Thyroid gland (tissue), 4 donors: ENCODE results near the gene DPYD. TPM values are rescaled to one million over a fixed set of nuclear protein-coding genes. Genes with fewer than 3 reads are reported as not detected.

Experiments
- DNase-seq, 2 donors: peaks; one replicate each; pipeline ENCODE4 v3.0.0-alpha.2; 2019
- H3K27ac ChIP-seq, 3 donors: fragments of 200-600 bp; sonication (generic); 1 replicate in 2 of 3; 2 replicates in 1 of 3; pipeline ENCODE4 v1.5.1; 2016 to 2019; ENCODE audit warnings: mild to moderate bottlenecking in 1 of 3, moderate library complexity in 1 of 3
- H3K27me3 ChIP-seq: fragments of 200-600 bp; sonication (generic); one replicate; pipeline ENCODE4 v1.5.1; 2019
- H3K36me3 ChIP-seq, 2 donors: fragments of 200-600 bp; sonication (generic); one replicate each; pipeline ENCODE4 v1.5.1; 2016 to 2019
- H3K4me1 ChIP-seq, 2 donors: fragments of 200-600 bp; sonication (generic); one replicate each; pipeline ENCODE4 v1.5.1; 2017 to 2019
- H3K4me3 ChIP-seq, 3 donors: fragments of 200-600 bp; sonication (generic); replicated peaks in 1 of 3; 1 replicate in 2 of 3; 2 replicates in 1 of 3; pipeline ENCODE4 v1.5.1; 2016; ENCODE audit warnings: mild to moderate bottlenecking in 1 of 3
- H3K9me3 ChIP-seq: fragments of 200-600 bp; sonication (generic); one replicate; pipeline ENCODE4 v1.5.1; 2017
- POLR2A ChIP-seq, 2 donors: fragments of 450-650 bp; IDR thresholded peaks; one replicate each; pipeline ENCODE4 v1.6.1; 2017; ENCODE audit warnings: antibody characterized with exemption in 2 of 2, mild to moderate bottlenecking in 2 of 2, moderate library complexity in 1 of 2
- WGBS, 2 donors: methylation state at CpG; one replicate each; pipeline ENCODE4 v1.1.5; 2017; 5-methylcytosine and 5-hydroxymethylcytosine counted together
- intact Hi-C: fragments of 100-400 bp; cut with DNase I; formaldehyde crosslinking; loops from one replicate; pipeline ENCODE4 v1.15.1; 2023
- total RNA-seq, 4 donors: library from RNA; depleted of rRNA; stranded (reverse); fragments of >200 nt; gene quantifications; one replicate each; pipeline ENCODE4 v1.2.3, GENCODE V29; 2016
- TF ChIP-seq, protein P1 (sequence below), 6 experiments: fragments of 200-600 bp in 3 of 6; fragments of 450-650 bp in 3 of 6; sonication (generic) in 3 of 6; IDR thresholded peaks; one replicate each; pipeline ENCODE4 v1.5.1; 2016 to 2019; ENCODE audit warnings: antibody characterized with exemption in 6 of 6, mild to moderate bottlenecking in 2 of 6, inconsistent platforms in 1 of 6, moderate library complexity in 1 of 6

Gene DPYD
- total RNA-seq, 4 donors from 2014 or later, result 27.3 to 54.0 (median 39.5) TPM

DNA sequence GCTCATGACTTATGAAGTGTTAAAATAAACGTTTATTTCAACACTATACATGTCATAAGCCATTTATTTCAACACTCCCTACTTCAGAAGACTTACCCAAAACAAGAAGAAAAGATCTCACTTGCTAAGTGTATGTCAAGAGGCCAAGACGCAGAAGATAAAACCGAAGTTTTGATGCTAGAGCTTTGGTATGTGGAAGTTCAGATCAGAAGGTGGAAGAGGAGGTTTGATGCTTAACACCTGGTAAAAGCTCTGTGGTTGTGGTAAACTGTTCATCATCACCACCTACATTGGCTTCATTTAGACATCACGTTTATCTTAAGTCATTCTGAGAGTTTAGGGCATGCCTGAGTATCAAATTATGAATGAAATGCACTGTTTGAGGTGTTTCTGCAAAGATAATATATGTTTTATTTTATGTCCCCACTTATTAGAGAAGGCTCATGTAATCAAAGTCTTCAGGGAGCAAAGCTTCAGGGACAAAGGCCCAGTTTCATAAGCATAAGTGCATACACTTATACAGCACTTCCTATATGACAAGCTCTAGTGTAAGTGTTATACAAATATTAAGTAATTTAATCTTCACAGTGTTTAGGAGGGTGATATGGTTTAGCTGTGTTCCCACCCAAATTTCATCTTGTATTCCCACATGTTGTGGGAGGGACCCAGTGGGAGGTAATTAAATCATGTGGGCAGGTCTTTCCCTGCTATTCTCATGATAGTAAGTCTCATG, 665.9 kb downstream of the DPYD start:
- Histone ChIP-seq H3K36me3 (no peaks in the 10 kb centered on the region), H3K27me3 (no peaks in the 10 kb centered on the region), H3K4me3 (no peak overlapping the region), H3K27ac (no peak overlapping the region), H3K9me3 (no peaks in the 10 kb centered on the region), H3K4me1 (no peaks in the 10 kb centered on the region)
- TF ChIP-seq POLR2A (IDR thresholded peaks at IDR 0.05), result no peak
- TF ChIP-seq, protein P1, sequence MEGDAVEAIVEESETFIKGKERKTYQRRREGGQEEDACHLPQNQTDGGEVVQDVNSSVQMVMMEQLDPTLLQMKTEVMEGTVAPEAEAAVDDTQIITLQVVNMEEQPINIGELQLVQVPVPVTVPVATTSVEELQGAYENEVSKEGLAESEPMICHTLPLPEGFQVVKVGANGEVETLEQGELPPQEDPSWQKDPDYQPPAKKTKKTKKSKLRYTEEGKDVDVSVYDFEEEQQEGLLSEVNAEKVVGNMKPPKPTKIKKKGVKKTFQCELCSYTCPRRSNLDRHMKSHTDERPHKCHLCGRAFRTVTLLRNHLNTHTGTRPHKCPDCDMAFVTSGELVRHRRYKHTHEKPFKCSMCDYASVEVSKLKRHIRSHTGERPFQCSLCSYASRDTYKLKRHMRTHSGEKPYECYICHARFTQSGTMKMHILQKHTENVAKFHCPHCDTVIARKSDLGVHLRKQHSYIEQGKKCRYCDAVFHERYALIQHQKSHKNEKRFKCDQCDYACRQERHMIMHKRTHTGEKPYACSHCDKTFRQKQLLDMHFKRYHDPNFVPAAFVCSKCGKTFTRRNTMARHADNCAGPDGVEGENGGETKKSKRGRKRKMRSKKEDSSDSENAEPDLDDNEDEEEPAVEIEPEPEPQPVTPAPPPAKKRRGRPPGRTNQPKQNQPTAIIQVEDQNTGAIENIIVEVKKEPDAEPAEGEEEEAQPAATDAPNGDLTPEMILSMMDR (IDR thresholded peaks at IDR 0.05), result no peak
- WGBS, 2 donors, result 64 to 72% methylated on average over 4 of the region's 4 CpGs
- intact Hi-C loops, result no loop called here
- no peak for DNase-seq

DNA sequence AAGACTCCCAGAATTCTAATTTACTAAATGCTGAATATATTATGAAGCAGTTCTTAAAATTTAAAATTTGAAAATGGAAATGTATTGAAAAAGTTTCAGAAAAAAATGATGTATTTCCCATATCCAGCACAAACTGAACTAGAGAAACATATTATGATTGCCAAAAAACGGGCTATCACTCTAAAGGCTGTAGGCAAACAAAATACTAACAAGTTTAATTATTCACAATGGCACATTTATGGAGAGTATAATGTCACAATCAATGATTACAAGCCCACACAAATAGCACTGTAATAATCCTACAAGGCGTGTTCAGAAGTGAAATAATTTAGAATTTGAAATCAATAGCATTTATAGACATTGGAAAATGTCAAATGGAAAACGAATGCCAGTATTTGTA, 667.9 kb downstream of the DPYD start:
- WGBS, 2 donors, result 81 to 85% methylated on average over 3 of the region's 3 CpGs
- no peak for TF ChIP-seq POLR2A (IDR thresholded peaks at IDR 0.05)
- TF ChIP-seq, protein P1 (IDR thresholded peaks at IDR 0.05), result no peak
- H3K27me3 ChIP-seq, result no peaks in the 10 kb centered on the region

DNA sequence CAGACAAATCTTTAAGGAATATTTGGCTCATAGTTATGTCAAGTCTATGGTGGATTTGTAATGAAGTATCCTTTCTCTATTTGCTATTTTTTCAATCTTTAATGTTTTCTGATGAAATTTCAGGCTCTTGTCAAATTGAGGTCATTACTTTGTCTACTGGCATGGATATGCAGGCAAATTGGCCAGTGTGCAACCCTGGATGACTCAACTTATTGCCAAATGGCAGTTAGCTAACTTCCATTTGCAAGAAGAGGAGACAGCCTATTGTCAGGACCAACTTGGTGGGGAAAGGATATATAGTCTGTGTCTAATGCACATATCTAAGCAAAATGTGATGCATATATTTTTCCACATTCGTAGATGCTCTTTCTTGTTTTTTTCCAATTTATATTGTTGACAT, 668.8 kb downstream of the DPYD start:
- no peak for TF ChIP-seq POLR2A (IDR thresholded peaks at IDR 0.05)
- TF ChIP-seq, protein P1 (IDR thresholded peaks at IDR 0.05), result no peak
- Histone ChIP-seq H3K4me1 (no peaks in the 10 kb centered on the region), H3K27me3 (no peaks in the 10 kb centered on the region), H3K9me3 (no peaks in the 10 kb centered on the region), H3K36me3 (no peaks in the 10 kb centered on the region), H3K4me3 (no peak overlapping the region), H3K27ac (no peak overlapping the region)
- WGBS, 2 donors, result 40 to 97% methylated on average over 1 of the region's 1 CpG
- peak in 1 of 2 donors; percentile 2 for DNase-seq
- intact Hi-C loops, result no loop called here

More for the DNA sequence above, 667.9 kb downstream of the DPYD start:
- no peaks in the 10 kb centered on the region for H3K36me3 ChIP-seq
- no peaks in the 10 kb centered on the region for H3K9me3 ChIP-seq
- intact Hi-C loops, result no loop called here
- no peak for DNase-seq
- no peak overlapping the region for H3K4me3 ChIP-seq
- H3K27ac ChIP-seq, result no peak overlapping the region
- H3K4me1 ChIP-seq, result no peaks in the 10 kb centered on the region

DNA sequence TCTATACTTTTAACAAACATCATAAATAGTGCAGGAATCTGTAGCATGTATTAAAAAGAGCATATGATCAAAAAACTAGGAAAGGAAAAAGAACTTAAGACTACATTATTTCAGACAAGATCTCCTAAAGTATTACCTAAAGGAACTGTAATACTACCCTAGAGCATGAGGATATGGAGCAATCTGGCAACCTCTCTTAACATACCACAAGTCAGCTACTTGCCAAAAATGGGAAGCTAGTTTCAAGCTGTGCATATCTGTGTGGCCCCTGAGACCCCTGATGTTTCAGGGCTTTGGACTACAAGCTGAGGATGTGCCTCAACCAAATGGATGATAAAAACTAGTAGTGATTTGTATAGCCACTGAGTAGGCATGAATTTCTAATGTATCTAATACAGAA, 673.6 kb downstream of the DPYD start:
- no peaks in the 10 kb centered on the region for H3K36me3 ChIP-seq
- H3K4me3 ChIP-seq, result no peak overlapping the region
- H3K27ac ChIP-seq, result no peak overlapping the region
- DNase-seq, result no peak
- H3K9me3 ChIP-seq, result no peaks in the 10 kb centered on the region
- intact Hi-C loops, result no loop called here
- no peaks in the 10 kb centered on the region for H3K4me1 ChIP-seq
- no peaks in the 10 kb centered on the region for H3K27me3 ChIP-seq
- no peak for TF ChIP-seq POLR2A (IDR thresholded peaks at IDR 0.05)
- TF ChIP-seq, protein P1 (IDR thresholded peaks at IDR 0.05), result no peak

DNA sequence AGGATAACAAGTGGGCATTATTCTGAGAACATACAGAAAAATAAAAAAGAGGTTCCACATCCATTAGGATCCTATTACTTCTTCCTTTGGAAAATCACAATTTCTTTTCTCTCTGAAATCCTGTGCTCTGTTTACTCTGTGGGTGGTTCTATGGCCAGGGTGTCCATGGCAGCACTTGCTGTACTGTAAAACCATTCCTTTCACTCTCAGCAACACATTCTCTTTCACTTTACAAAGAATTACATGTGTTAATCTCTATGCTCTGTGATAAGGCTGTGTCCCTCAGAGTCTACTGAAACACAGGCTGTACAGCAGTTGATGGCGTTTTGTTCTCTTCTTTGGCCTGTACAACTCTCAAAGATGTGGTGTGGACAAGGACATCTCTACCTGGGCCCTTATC, 675.2 kb downstream of the DPYD start:
- 70 to 96% methylated on average over 1 of the region's 1 CpG for WGBS, 2 donors
- DNase-seq, result no peak
- Histone ChIP-seq H3K9me3 (no peaks in the 10 kb centered on the region), H3K4me1 (no peaks in the 10 kb centered on the region), H3K27ac (no peak overlapping the region), H3K4me3 (no peak overlapping the region), H3K36me3 (no peaks in the 10 kb centered on the region), H3K27me3 (no peaks in the 10 kb centered on the region)
- intact Hi-C loops, result no loop called here
- no peak for TF ChIP-seq POLR2A (IDR thresholded peaks at IDR 0.05)
- TF ChIP-seq, protein P1 (IDR thresholded peaks at IDR 0.05), result no peak
